Nephron progenitor cell (in vitro differentiated cells): ENCODE results near the gene NBR1.
"Not testable (repeated sequence)": the region's sequence is repeated elsewhere in the genome, so short reads cannot be mapped to it uniquely, and the experiment has no call there.

Experiments
- DNase-seq: peaks from one replicate; pipeline ENCODE4 v3.0.0; 2021
- H3K27ac Mint-ChIP-seq: 2 replicates; pipeline ENCODE4 v1.8.0; 2021; ENCODE audit warnings: mild to moderate bottlenecking, moderate library complexity, mixed read lengths
- H3K27me3 Mint-ChIP-seq: 2 replicates; pipeline ENCODE4 v1.8.0; 2021; ENCODE audit warnings: mild to moderate bottlenecking, low read depth, mixed read lengths; ENCODE audit not compliant: poor library complexity
- H3K36me3 Mint-ChIP-seq: 2 replicates; pipeline ENCODE4 v1.8.0; 2021; ENCODE audit warnings: low read depth, mixed read lengths
- H3K4me1 Mint-ChIP-seq: 2 replicates; pipeline ENCODE4 v1.8.0; 2021; ENCODE audit warnings: mixed read lengths
- H3K4me3 Mint-ChIP-seq: 2 replicates; pipeline ENCODE4 v1.8.0; 2021; ENCODE audit warnings: mild to moderate bottlenecking, moderate library complexity, mixed read lengths
- H3K9me3 Mint-ChIP-seq: 2 replicates; pipeline ENCODE4 v1.8.0; 2021; ENCODE audit warnings: mild to moderate bottlenecking, moderate library complexity, mixed read lengths
- CTCF ChIP-seq: fragments of 200-600 bp; sonication (generic); IDR thresholded peaks from 2 replicates; pipeline ENCODE4 v1.5.0; 2021; ENCODE audit warnings: antibody characterized with exemption

NBR1 gene

GRCh38 chr17:43175213-43176118 is 4.5 kb downstream of the NBR1 start:
- Mint-ChIP-seq H3K4me3 (no peak overlapping the region), H3K27ac (no peak overlapping the region), H3K27me3 (no peaks in the 10 kb centered on the region), H3K9me3 (no peaks in the 10 kb centered on the region), H3K36me3 (peaks cover 30% of the 10 kb centered on the region), H3K4me1 (peaks cover 14% of the 10 kb centered on the region)
- no peak for DNase-seq
- no peak for TF ChIP-seq CTCF

GRCh38 chr17:43176119-43176570 is 5.1 kb downstream of the NBR1 start:
- no peaks in the 10 kb centered on the region for H3K9me3 Mint-ChIP-seq
- H3K27me3 Mint-ChIP-seq: no peaks in the 10 kb centered on the region
- no peak overlapping the region for H3K27ac Mint-ChIP-seq
- TF ChIP-seq CTCF: no peak
- peaks cover 36% of the 10 kb centered on the region for H3K36me3 Mint-ChIP-seq
- DNase-seq: no peak
- H3K4me1 Mint-ChIP-seq: peaks cover 14% of the 10 kb centered on the region
- no peak overlapping the region for H3K4me3 Mint-ChIP-seq

GRCh38 chr17:43183921-43184320 is 12.9 kb downstream of the NBR1 start:
- Mint-ChIP-seq H3K4me1 (no peaks in the 10 kb centered on the region), H3K27ac (no peak overlapping the region), H3K4me3 (no peak overlapping the region)

GRCh38 chr17:43186656-43187055 is 15.6 kb downstream of the NBR1 start:
- H3K4me3 Mint-ChIP-seq, H3K4me1 Mint-ChIP-seq, DNase-seq, H3K27me3 Mint-ChIP-seq, H3K9me3 Mint-ChIP-seq, H3K27ac Mint-ChIP-seq: not testable (repeated sequence)
- peaks cover 61% of the 10 kb centered on the region for H3K36me3 Mint-ChIP-seq

More at GRCh38 chr17:43183921-43184320, 12.9 kb downstream of the NBR1 start:
- Mint-ChIP-seq H3K36me3 (peaks cover 45% of the 10 kb centered on the region), H3K27me3 (no peaks in the 10 kb centered on the region), H3K9me3 (no peaks in the 10 kb centered on the region)
- no peak for DNase-seq
- TF ChIP-seq CTCF: no peak

GRCh38 chr17:43193251-43193650 is 22.2 kb downstream of the NBR1 start:
- no peaks in the 10 kb centered on the region for H3K9me3 Mint-ChIP-seq
- H3K36me3 Mint-ChIP-seq: peaks cover 77% of the 10 kb centered on the region
- H3K27ac Mint-ChIP-seq: no peak overlapping the region
- DNase-seq: no peak
- peaks cover 4% of the 10 kb centered on the region for H3K4me1 Mint-ChIP-seq
- TF ChIP-seq CTCF: no peak
- no peaks in the 10 kb centered on the region for H3K27me3 Mint-ChIP-seq
- H3K4me3 Mint-ChIP-seq: no peak overlapping the region

- H3K4me3 Mint-ChIP-seq: no peak overlapping the region
- no peaks in the 10 kb centered on the region for H3K9me3 Mint-ChIP-seq
- H3K27me3 Mint-ChIP-seq: no peaks in the 10 kb centered on the region
- H3K4me1 Mint-ChIP-seq: peaks cover 4% of the 10 kb centered on the region
- H3K36me3 Mint-ChIP-seq: peaks cover 68% of the 10 kb centered on the region
- no peak for TF ChIP-seq CTCF
- no peak for DNase-seq
- no peak overlapping the region for H3K27ac Mint-ChIP-seq
Observed at GRCh38 chr17:43199633-43200032, 28.6 kb downstream of the NBR1 start.
